HG03378 (cell line): ENCODE data around the gene PLEKHA4.
"Not testable (repeated sequence)": the region's sequence is repeated elsewhere in the genome, so short reads cannot be mapped to it uniquely, and the experiment has no call there.

Source experiments
- ATAC-seq: cut with Tn5 transposase; IDR thresholded peaks from one replicate; pipeline ENCODE4 v1.9.1; 2021; ENCODE audit warnings: mild to moderate bottlenecking, moderate library complexity; ENCODE audit not compliant: unreplicated experiment

Gene PLEKHA4

DNA sequence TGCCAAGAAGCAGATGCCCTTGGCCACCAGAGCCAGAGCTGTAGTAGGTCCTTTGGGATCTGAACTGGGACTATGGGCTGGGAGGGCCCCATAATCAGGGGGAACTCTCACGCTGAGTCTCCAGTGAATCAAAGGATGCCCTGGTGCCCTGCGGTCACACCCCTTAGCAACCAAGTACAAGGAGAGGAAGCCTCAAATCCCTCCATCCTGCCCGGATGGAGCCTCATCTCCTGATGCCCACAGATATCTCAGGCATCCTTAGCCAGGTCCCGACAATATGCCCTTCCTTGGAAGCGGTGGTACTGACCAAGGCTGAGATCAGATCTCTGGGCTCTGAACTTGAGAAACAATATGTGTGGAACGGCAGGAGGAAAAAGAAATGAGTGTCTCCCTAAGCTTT lies 1.7 kb downstream of the PLEKHA4 start:
- no peak for ATAC-seq

DNA sequence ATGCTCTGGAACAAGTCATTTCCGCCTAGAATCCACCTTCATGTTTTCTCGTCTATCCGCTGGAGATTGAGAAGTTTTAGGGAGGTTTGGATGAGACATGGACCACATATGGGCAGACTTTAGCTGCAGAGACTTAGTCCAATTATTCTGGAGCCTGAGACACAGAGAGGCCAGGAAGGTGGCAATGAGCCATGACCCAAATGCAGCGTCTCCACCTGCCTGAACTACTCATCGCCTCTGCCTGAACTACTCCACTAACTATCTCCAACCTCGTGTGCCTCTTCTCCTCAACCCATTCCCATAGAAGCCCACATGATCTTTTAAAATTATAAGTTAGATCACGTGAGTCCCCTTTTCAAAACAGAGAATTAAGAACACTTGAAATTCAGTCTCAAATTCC lies 5.6 kb downstream of the PLEKHA4 start:
- ATAC-seq: no peak

GRCh38 chr19:48861313-48861712 lies 7.1 kb downstream of the PLEKHA4 start:
- ATAC-seq: no peak

GRCh38 chr19:48859711-48860572 lies 8.5 kb downstream of the PLEKHA4 start:
- no peak for ATAC-seq

DNA sequence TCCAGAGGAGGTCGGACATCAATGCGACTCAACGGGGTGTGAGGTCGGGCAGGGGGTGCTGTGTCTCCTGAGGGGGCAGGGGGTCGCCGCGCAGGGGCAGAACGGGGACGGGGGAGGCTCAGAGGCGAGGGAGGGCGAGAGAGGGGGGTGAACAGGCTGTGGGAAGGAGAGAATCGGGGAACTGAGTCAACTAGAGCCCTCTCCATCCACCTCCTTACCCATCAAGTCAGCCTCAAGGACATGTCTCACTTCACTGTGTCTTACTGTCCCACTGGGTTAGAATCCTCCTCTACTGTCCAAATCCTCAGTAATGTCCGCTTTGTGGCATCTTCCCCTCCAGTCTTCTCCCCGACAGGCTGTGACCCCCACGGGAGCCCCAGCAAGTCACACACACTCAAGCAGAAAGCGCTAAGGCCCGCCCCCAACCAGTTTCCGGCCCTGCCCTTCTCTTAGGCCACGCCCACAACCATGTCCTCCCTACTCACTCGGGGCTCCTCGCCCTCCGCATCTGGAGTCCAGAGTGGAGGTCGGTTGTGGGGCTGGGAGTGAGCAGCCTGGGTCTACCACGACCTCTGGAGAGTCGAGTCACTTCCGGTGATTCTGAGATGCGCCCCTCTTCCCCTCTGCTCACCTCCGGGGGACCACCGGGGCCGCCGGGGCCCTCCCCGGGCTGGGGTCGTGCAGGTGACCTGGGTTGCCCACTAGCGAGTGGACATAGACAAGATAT lies 9.3 kb downstream of the PLEKHA4 start:
- ATAC-seq: no peak

DNA sequence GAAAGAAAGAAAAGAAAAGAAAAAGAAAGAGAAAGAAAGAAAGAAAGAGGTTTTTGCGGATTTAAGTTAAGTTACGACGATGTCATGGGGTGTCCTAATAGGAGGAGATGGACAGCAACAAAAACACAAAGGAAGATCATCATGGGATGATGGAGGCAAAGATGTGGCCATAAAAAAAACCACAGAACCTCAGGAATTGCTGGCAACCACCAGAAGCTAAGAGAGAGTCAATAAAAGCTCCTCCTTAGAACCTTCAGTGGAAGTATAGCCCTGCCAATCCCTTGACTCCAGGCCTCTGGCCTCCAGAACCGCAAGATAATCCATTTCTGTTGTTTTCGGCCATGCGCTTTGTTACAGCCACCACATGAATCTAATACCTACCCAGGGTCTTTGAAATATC lies 11.5 kb downstream of the PLEKHA4 start:
- ATAC-seq: no peak

- no peak for ATAC-seq
These were observed 14.3 kb downstream of the PLEKHA4 start for GRCh38 chr19:48854103-48854502.

GRCh38 chr19:48853483-48853882 lies 14.9 kb downstream of the PLEKHA4 start:
- no peak for ATAC-seq

DNA sequence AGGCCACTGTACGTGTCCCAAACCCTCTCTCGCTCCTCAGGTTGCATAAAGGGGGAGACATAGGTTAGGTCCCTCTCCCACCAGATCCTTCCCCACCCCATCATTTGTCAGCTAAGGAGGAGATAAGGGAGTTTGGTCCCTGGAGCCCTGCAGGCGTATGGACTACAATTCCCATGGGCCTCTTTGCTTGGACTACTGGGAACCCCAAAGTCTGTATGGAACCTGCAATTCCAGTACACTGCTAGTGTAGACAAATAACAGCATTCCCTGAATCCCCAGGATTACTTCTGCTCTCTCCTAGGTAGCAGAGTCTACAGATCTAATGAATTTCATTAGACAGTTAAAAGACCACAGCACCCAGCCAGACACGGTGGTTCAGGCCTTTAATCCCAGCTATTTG lies 16.1 kb downstream of the PLEKHA4 start:
- ATAC-seq: no peak

DNA sequence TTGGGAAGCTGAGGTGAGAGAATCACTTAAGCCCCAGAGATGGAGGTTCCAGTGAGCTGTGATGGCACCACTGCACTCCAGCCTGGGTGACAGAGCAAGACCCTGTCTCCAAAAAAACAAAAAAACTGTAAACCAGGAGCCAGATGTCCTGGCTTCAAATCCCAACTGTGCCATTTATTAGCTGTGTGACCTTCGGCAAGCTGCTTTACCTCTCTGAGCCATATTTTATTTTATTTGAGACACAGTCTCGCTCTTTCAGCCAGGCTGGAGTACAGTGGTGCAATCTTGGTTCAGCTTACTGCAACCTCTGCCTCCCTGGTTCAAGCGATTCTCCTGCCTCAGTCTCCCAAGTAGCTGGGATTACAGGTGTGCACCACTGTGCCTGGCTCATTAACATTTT lies 21.8 kb downstream of the PLEKHA4 start:
- not testable (repeated sequence) for ATAC-seq

- no peak for ATAC-seq
These were observed 23.0 kb downstream of the PLEKHA4 start for GRCh38 chr19:48845384-48845783.

DNA sequence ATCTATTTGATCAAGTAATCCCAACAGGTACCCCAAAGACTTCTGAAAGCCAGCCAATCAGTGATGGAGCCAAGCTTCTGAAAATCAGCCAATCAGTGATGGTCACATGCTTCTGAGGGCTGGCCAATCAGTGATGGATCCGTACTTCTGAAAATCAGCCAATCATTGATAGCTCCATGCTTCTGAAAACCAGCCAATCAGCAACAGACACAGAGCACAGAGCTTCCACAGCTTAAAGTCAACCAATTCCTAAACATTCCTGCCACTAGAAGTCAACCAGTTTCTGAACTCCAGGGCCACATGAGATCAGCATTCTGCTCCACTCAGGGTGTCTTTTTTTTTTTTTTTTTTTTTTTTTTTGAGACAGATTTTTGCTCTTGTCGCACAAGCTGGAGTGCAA lies 23.9 kb downstream of the PLEKHA4 start:
- ATAC-seq: no peak

DNA sequence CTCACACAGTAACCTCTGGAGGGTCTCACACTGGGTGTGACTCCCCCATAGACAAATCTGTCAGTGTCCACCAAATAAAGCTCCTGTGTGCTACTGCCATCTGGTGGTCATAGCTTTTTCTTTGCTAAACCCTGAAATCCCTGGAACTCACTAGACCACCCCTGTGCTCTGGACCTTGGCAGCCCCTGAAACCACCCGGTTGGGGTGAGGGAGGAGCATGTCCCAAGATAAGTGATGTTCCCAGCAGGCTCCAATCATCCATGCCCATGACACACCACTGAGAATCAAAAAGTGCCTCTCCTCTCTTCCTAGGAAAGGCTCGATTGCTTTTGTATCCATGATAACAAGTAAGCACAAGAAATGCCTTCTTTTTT lies 25.6 kb downstream of the PLEKHA4 start:
- no peak for ATAC-seq

DNA sequence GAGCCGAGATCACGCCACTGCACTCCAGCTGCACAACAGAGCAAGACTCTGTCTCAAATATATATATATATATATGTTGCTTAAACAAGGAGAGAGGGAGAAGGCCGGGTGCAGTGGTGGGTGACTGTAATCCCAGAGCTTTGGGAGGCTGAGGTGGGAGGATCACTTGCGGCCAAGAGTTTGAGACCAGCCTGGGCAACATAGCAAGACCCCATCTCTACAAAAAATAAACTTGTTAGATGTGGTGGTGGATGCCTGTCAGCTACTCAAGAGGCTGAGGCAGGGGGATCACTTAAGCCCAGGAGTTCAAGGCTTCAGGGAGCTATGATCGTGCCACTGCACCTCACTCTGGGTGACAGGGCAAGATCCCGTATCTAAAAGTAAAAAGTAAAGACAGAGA lies 26.8 kb downstream of the PLEKHA4 start:
- no peak for ATAC-seq

GRCh38 chr19:48841047-48841446 lies 27.4 kb downstream of the PLEKHA4 start:
- ATAC-seq: no peak

- ATAC-seq: no peak
These were observed 30.7 kb downstream of the PLEKHA4 start for GRCh38 chr19:48837687-48838086.

- ATAC-seq: peak; percentile 53
These were observed 31.3 kb downstream of the PLEKHA4 start for GRCh38 chr19:48837051-48837524.

GRCh38 chr19:48836089-48837017 lies 32.1 kb downstream of the PLEKHA4 start, which contains the start of gene HSD17B14:
TSS of gene HSD17B14 (minus strand) at chr19:48836491. CDS start at chr19:48836411, 80 bp downstream.
- ATAC-seq: no peak

GRCh38 chr19:48835734-48836088 lies 32.7 kb downstream of the PLEKHA4 start:
- ATAC-seq: peak; percentile 69

DNA sequence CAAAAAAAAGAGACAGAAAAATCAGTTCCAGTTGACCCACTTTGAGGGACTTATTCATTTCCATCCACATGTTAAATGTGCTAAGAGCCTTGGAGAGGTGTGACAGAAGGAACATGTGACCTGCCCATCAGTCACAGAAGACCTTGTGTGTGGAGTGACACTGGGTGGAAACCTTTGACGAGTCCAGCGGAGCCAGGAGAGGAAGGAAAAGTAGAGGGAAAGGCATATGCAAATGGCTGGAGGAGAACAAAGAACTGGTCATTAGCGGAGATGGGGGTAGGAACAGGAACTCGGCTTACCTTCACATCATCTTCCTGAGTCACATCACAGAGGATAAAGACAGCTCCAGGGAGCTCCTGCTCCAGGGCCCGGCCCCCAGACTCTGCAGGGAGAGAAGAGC lies 34.4 kb downstream of the PLEKHA4 start:
- ATAC-seq: no peak

- ATAC-seq: no peak
These were observed 35.4 kb downstream of the PLEKHA4 start for GRCh38 chr19:48833049-48833448.
